ENCODE results near the gene RIPOR3.

The RIPOR3 gene

DNA sequence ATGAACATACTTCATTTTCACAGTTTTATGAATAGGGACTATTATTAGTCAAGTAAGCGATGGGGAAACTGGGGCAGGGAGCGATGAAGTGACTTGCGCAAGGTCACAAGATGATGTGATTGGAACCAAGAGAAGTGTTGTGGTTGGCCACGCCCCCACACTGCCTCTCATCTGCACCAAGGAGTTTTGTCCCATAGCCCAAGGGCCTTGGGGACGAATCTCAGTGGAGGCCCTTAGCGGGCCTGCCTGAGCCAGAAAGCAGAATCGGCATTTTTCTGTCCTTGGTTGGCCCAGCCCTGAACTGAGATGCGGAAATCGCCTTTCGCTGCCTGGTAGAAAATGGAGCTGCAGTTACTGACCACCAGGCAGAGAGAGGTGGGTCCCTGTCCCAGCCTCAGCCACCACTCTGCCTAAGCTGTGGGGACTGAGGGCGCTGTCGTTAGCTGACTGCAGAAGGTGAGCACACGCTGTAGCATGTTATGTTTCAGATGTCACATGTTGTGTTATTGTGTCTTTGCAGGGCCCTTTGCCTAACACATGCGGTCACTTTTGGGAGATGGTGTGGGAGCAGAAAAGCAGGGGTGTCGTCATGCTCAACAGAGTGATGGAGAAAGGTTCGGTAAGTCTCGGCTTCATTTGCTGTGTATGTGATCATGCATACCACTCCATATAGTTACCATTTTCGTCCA, 123.3 kb downstream of the RIPOR3 start:
- DNase-seq = no peak

GRCh38 chr20:50565871-50566270, 125.5 kb downstream of the RIPOR3 start:
- no peak for DNase-seq

GRCh38 chr20:50565383-50565782, 126.0 kb downstream of the RIPOR3 start:
- DNase-seq = no peak

DNA sequence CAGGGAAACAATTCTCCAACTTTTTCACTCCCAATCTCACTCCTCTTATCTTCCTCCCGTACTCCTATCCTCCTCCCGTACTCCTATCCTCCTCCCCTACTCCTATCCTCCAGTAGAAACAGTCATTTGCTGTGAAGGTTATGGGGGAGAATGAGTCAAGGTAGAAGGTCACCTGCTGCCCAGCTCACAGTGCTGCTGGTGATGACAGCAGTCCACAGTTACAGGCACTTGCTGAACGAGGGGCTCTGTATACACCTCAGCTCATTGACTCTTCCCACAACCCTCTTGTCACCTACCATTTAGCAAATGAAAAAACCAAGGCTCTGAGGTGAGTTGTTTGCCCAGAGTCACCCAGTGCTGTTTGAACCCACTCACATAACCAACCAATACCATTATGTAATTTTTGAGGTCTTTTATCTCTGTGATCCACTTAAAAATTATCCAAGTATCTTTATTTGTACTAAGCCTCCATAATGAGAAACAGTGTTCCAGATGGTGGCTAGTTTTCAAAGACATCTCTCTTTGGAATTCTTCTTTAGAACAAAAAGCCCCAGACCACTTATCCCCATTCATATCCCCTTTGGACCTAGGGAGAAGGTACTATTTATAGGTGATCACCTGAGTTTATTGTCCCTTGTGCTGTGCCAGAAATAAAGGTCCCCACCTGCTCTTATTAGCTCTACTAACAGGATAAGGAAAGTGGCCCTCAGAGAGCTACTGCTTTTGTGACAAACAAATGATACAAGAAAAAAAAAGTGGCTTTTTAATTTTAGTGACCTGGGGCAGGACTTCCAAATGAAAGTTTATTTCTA, 128.0 kb downstream of the RIPOR3 start:
- no peak for DNase-seq

DNA sequence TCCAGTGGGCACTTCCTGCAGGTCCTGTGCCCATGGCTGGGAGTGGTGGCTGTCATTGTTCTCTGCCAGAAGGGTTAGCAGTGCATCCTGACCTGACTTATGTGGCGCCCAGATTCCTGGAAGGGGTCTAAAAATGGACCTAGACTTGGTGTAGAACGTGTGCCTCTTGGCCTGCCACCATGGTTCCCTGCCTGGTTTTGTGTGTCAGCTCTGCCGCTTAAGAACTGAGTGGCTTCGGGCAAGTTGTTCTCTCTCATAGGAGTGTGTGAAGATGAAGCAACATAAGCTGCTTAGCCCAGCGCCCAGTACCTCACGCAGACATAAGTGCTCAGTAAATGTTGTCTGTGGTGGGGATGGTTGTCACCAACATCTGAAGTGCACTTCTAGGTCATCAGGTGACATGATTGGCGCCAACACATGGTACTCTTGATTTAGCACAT, 129.1 kb downstream of the RIPOR3 start:
- DNase-seq = no peak

GRCh38 chr20:50561379-50562078, 129.8 kb downstream of the RIPOR3 start:
- DNase-seq = peak; percentile 96

DNA sequence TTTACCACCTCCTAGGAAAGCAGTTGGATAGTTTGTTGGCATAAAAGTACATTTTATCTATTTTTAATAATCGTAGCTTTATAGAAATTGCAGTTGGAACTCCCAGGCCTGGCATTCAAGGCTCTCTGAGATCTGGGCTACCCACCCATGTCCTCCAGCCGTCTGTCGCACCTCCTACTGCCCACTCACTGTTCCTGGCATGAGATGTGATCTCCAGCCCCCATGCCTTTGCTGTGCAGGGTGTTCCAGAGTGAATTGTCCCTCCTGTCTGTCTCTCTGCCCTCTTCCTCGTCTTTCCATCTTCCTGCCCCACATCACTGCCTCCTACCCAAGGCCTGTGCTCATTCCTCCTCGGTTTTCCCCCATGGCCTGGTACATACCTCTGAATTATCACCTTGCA, 130.5 kb downstream of the RIPOR3 start:
- no peak for DNase-seq

DNA sequence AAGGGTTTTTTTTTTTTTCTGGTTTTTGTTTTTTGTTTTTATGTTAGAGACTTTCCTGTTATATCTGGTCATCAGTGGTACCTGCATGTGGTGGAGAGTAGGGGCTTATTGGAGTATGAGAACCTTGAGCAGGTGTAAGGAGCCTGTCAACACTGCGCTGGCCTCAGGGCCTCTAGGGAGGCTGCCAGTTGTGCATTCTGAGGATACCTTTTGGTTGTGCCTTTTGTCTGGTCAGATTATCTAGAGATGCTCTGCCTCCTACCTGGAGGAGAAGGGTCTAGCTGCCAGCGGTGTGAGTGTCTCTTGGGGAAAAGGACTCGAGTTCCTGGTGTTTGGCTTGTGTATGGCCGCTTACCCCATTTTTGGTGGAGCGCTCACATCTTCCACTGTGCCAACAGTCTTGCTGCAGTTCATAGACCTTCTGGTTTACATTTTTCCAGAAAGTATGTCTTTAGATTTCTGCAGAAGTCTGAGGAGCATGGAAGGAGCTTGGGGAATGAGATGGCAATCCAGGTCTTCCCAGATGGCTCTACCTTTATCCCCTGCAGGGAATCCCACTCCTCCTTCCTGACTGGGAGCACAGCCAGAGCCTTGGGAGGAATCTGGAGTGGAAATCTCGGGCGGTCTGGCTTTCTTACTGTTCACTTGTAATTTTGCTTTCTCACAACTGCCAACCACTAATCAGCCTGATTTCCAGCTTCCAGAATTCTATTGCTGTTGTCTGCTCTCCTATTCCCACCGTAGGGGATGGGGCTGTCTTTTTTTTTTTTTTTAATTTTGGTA, 131.3 kb downstream of the RIPOR3 start:
- DNase-seq = no peak

DNA sequence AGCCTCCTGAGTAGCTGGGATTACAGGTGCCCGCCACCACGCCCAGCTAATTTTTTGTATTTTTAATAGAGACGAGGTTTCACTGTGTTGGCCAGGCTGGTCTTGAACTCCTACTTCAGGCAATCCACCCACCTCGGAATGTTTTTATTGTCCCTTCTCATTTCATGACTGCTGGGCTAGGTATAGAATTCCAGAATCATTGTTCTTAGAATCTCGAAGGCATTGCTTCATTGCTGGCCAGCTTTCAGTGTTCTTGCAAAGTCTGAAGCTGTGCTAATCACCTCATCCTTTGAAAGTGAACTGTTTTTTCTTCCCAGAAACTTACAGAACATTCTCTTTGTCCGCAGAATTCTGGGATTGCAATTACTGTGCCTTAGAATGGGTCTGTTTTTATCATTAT, 132.2 kb downstream of the RIPOR3 start:
- DNase-seq = no peak

DNA sequence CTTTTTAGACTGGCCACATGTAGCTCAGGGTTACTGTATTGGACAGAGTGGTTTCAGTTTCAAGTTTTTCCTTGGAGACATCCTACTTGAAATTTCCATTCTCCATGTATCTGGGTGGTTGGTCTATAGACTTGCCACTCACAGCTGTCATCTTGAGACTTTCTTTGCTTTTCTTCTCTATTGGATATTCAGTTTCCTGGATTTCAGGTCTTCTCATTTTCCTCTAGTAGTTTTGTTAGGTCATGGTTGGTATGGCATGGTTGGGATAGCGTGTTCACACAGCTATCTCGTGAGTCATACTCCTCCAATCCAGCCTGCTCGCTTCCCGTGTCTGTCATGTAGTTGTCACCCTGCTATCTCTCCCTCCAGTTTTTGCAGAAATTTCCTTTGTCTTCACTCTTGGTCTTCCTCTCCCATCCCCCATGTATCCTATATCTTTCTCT, 132.8 kb downstream of the RIPOR3 start:
- DNase-seq = peak; percentile 83

DNA sequence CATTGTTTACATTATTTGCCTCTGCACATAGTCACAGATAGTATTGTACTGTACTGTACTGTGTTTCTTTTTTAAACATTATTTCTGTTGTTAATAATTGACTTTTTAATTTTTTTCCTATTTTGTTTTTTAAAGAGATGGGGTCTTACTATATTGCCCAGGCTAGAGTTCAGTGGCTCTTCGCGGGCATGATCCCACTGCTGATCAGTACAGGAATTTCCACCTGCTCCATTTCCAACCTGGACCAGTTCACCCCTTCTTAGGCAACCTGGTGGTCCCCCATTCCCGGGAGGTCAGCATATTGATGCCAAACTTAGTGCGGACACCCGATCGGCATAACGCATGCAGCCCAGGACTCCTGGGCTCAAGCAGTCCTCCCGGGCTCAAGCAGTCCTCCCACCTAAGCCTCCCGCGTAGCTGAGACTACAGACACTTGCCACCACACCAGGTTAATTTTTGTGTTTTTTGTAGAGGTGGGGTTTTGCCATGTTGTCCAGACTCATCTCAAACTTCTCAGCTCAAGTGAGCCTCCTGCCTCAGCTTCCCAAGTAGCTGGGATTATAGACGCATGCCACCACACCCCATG, 133.7 kb downstream of the RIPOR3 start:
- DNase-seq = no peak

DNA sequence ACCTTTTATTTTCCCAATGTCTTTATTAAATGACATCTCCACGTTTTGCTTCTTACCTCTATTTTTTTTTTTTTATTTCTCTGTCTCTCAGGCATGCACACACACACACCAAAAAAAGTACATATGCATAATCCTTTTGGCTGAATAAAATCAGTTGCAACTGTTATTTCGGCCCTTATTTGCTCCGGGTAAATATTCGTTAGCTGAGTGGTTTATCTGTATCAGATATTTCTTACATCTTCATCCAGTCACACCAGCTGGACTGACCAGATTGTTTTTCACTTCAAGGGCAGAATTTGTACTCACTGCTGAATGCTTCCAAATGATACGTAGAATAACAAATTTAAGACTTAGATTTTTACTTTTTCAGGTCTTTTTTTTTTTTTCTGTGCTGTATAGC, 135.7 kb downstream of the RIPOR3 start:
- no peak for DNase-seq

DNA sequence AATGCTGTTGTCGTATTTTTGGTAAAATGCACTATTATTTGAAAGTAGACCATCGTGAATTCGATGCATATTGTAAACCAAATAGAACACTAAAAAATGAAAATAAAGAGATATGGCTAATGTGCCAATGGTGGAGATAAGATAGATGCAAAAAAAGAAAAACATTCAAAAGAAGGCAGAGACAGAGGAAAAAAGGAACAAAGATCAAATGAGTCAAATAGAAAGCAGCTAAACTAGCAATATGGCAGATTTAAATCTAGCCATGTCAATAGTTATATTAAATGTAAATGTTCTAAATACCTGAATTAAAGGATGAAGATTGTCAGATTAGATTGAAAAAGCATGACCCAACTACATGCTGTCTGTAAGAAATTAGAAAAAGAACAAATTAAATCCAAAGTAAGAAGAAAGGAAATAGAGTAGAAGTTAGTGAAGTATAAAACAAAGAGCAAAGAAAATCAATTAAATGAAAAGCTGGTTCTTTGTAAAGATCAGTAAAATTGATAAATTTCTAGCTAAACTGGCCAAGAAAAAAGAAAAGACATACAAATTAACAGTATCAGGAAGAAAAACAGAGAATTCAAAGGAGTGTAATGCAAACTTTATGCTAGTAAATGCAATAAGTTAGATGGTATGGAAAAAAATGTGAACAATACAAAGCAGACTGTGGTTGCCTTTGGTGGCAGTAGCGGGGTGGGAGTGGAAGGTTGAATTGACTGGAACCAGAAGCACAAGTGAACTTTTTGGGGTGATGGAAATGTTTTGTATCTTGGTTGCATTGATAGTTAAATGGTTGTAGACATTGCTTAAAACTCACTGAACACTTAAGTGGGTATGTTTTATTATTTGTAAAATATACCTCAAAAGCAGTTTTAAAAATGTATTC, 136.4 kb downstream of the RIPOR3 start:
- no peak for DNase-seq

DNA sequence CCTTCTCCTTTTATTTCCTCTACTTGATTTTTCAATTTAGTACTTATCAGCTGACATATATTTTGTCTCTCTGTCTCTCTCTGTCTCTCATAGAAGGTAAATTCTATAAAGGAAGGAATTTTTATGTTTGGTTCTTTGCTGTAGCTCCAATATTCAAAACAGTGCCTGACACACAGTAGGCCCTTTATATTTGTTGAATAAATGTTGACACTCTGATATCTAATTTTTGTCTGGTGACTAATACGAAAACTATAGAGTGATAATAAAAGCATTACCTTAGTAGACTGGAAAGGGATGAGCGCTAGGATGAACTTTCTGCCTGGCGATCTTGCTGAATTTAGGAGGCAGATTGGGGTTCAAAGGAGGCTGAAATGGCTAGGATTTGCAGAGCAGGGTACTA, 138.4 kb downstream of the RIPOR3 start:
- no peak for DNase-seq

DNA sequence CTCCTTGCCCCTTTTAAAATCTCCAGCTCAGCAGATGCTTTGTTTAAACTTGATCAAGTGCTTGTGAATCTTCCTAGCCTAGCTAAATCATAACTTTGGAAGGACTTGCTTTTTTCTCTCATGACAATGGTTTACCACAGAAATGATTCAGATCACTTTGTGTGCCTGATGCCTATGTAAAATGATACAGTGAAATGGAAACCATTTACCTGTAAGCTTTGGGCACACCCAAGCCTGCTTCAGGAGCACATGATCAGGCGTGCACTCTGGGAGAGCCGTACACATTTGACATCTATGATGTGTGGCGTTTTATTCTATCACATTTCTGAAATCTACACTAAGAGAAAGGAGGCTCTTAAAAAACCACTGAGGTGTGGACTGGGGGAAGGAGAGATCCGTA, 140.1 kb downstream of the RIPOR3 start:
- no peak for DNase-seq

DNA sequence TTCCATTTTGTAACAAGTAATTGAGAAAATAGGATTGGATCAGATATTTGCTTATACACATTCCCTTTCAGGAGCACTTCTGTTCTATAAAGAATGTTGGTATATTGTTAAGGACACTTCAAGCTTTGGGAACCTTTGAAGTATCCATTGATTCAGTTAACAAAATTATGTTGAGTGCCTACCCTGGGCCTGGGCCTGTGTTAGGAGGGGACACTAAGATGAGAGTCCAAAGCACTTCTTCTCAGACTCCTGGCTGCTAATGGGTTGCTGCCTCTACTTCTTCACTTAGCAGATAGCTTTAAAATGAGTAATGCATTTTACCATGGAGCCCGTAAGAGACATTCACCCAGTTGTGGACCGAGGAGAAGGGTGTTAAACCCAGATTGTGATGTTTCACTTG, 140.8 kb downstream of the RIPOR3 start:
- no peak for DNase-seq

- no peak for DNase-seq
Measured at GRCh38 chr20:50548396-50548795, 142.9 kb downstream of the RIPOR3 start.

GRCh38 chr20:50547964-50548363, 143.4 kb downstream of the RIPOR3 start:
- no peak for DNase-seq

GRCh38 chr20:50546729-50547314, 144.5 kb downstream of the RIPOR3 start:
- no peak for DNase-seq

GRCh38 chr20:50545126-50545525, 146.2 kb downstream of the RIPOR3 start:
- no peak for DNase-seq

DNA sequence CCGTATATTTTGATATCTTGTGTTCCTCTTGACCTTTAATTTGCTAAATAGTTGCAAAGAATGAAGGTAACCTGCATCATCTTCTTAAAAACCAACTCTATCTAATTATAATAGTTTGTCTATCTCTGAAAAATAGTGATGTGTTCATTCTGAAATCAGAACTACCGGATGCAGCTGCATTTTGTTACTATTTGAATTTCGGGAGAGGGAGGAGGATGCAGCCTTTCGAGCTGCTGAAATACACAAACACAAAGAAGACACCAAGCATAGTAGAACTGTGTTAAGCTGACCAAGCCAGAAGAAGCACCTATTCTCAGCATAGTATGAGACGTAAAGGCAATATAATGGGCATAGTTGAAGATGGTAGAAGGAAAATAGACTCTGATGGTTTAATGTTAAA, 148.0 kb downstream of the RIPOR3 start:
- no peak for DNase-seq
